NCI-H526 treated with DMSO at 0.1 percent for 48 hours (cell line): ENCODE results near the gene RRAD.

Experiments used
- DNase-seq: peaks from one replicate; lab custom pipeline; 2025; lab: John Stamatoyannopoulos, UW

Gene RRAD

GRCh38 chr16:66881014-66881417 lies 44.3 kb downstream of the RRAD start:
- no peak for DNase-seq

DNA sequence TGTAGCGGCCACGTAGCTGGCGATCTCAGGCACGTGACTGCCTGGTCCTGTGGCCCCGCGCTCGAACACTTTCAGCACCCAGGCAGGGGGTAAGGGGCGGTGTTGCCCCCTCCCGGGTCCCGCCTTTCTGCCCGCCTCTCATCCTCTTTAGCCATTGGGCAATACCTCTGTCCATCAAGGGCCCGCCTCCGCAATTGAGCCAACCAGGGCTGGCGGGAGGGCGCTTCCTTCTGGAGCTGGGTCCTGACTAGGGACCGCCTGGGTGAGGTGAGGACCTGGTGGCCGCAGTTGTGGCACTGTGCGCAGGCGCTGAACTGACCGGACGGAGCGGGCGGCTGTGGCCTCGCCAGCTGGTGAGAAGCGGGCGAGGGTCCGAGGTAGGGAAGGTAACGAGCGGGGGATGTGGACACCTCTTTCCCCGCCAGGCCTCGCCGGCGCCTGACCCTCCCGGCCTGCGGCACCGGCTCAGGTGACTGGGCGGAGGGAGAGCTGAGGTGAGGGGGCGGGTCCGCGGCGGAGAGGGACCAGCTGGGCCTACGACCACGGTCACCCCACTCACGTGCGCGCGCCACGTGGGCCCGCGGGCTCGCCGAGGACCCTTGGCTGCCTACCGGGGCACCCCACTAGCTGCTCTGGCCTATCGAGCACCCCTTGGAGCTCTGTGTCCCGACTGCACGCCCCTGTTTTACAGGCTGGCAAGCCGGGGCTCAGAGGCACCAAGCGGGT lies 44.9 kb downstream of the RRAD start, which contains the start of gene PDP2:
PDP2 (plus strand) TSS at position 228 of the 726 bp plus-strand sequence. CDS start 3,770 bp downstream, outside the sequence.
- DNase-seq: peak; percentile 80

- no peak for DNase-seq
Observed at GRCh38 chr16:66878067-66878466, 47.3 kb downstream of the RRAD start.

DNA sequence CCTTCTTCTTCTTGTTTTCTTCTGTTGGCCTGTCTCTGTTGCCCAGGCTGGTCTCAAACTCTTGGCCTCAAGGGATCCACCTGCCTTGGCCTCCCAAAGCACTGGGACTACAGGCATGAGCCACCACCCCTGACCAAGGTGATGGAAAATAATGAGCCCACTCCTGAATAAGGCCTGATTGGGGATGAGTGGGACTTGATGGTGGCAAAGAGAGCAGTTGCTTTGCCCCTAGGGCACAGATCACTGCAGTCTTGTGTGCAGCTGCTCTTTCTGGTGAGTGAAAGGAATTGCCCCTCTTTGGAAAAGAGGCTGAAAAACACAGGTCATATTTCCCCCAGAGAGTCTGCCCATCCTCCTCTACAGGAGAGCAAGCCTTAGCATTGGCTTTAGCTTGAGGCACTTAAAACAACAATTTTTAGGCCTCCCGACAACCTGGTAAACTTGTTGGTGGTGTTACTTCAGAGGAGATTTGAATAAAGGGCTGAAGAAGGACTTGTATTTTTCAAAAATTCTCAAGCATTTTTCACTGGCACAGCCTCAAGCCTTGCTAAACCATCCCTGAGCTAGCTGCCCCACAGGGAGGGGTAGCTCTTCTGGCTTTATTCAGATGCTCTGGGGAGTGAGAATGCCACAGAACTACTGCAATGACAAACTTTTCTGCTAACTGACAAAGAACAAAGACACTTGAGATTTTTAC lies 51.1 kb downstream of the RRAD start:
- DNase-seq: no peak

DNA sequence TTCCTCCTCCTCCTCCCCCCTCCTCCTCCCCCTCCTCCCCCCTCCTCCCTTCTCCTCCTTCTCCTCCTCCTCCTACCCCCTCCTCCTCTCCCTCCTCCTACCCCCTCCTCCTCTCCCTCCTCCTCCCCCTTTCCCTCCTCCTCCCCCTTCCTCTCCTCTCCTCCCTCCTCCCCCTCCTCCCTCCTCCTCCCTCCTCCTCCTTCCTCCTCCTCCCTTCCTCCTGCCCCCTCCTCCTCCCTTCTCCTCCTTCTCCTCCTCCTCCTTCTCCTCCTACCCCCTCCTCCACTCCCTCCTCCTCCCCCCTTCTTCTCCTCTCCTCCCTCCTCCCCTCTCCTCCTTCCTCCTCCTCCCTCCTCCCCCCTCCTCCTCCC lies 51.7 kb downstream of the RRAD start:
- DNase-seq: no peak

DNA sequence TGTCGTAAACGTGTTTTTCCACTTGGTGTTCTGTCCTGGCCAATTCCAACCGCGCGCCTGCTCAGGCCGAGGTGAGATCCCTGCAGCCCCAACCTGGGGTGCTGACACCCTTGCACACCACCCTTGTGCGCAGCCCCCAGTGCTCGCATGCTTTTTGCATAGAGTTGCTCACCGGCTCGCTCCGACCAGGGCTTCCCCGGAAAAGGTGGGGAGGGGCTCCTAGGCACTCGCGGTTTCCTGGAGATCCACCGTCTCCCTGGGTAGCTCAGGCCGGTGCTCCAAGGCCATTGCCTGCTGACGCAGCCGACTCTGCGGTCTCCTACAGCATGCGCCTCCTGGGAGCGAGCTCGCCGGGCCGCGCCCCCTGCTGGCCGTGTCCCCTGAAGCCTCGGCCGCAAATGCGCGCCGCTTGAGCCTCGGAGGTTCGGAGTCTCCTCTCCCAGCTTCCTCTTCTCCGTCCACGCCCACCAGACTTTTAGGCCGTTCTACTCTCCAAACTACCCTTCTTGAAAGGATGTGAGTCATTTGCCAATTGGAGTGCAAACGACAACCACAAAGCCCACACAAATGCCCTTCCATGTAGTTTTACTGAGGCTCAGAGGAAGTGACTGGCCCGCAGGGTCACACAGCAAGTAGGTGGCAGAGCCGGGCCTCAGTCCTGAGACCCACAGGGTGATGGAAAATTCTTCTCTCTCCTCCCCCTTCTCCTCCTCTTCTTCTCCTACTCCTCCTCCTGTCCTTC lies 52.2 kb downstream of the RRAD start:
- peak; percentile 64 for DNase-seq

GRCh38 chr16:66872559-66872942 lies 52.8 kb downstream of the RRAD start:
- DNase-seq: no peak

DNA sequence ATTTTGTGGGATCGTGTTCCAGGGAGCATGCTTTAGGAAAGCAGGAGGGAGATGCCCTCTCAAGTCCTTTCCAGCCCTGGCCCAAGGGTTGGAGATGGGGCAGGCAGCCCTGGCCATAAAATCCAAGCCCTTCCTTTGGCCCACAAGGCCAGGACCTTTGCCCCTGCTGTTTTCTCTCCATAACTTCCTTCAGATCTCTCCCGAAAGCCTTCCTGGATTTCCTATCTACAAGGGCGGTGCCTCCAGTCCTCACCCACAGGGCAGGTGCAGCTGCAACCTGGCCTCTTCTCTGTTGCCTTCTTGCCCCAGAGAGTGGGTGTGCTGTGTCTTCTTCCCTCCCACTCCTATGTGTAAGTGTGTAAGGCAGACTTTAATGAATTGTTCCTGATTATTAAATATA lies 53.5 kb downstream of the RRAD start:
- DNase-seq: no peak
